ENCODE results near the gene ZBTB16.

DNA sequence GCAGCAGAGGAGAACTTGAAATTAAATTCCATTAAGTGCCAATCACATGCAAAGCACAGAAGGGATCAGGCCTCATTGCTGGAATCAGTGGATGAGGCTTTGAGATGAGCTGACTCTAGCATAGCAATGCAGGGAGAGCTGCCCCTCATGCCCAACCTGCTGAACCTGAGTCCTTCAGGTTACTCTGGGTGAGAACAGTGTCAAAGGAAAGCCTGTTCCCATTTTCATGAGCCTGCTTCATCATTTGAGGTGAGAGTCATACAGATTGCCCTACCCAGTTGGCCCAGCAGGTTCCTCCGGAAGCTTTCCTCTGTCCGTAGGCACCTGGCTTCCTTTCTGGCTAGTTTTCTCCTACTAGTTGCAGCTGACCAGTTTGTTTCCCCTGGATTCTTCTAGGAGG lies 25.9 kb upstream of the ZBTB16 start:
- TF ChIP-seq, protein P1, sequence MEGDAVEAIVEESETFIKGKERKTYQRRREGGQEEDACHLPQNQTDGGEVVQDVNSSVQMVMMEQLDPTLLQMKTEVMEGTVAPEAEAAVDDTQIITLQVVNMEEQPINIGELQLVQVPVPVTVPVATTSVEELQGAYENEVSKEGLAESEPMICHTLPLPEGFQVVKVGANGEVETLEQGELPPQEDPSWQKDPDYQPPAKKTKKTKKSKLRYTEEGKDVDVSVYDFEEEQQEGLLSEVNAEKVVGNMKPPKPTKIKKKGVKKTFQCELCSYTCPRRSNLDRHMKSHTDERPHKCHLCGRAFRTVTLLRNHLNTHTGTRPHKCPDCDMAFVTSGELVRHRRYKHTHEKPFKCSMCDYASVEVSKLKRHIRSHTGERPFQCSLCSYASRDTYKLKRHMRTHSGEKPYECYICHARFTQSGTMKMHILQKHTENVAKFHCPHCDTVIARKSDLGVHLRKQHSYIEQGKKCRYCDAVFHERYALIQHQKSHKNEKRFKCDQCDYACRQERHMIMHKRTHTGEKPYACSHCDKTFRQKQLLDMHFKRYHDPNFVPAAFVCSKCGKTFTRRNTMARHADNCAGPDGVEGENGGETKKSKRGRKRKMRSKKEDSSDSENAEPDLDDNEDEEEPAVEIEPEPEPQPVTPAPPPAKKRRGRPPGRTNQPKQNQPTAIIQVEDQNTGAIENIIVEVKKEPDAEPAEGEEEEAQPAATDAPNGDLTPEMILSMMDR (IDR thresholded peaks at IDR 0.05) = no peak
- TF ChIP-seq POLR2A (IDR thresholded peaks at IDR 0.05) = no peak

Data from uterus (tissue), 2 donors.